ENCODE results near the gene UBE2O.

Gene UBE2O

DNA sequence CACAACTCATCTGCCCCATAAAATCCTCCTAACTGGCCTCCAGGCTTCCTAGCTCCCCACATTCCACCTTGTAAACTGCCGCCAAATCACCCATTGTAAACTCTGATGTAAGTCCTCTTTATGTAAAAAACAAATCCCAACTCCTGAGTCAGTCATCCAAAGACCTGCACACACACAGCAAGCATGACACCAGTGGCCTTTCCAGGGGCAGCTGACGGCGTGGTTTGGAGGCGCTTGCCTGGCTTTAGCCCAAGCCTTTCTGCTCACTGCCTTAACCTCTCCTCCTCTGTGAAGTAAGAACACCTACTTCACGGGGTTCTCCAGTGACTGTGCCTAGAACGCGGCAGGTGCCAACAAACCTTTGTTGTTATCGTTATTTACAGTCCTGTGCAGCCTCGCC is 14.0 kb downstream of the UBE2O start:
- H3K27ac ChIP-seq = no peak overlapping the region
- TF ChIP-seq, protein P1, sequence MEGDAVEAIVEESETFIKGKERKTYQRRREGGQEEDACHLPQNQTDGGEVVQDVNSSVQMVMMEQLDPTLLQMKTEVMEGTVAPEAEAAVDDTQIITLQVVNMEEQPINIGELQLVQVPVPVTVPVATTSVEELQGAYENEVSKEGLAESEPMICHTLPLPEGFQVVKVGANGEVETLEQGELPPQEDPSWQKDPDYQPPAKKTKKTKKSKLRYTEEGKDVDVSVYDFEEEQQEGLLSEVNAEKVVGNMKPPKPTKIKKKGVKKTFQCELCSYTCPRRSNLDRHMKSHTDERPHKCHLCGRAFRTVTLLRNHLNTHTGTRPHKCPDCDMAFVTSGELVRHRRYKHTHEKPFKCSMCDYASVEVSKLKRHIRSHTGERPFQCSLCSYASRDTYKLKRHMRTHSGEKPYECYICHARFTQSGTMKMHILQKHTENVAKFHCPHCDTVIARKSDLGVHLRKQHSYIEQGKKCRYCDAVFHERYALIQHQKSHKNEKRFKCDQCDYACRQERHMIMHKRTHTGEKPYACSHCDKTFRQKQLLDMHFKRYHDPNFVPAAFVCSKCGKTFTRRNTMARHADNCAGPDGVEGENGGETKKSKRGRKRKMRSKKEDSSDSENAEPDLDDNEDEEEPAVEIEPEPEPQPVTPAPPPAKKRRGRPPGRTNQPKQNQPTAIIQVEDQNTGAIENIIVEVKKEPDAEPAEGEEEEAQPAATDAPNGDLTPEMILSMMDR (IDR thresholded peaks at IDR 0.05) = no peak
- DNase-seq (ENCODE audit: low spot score) = no peak
- H3K4me3 ChIP-seq = no peak overlapping the region

DNA sequence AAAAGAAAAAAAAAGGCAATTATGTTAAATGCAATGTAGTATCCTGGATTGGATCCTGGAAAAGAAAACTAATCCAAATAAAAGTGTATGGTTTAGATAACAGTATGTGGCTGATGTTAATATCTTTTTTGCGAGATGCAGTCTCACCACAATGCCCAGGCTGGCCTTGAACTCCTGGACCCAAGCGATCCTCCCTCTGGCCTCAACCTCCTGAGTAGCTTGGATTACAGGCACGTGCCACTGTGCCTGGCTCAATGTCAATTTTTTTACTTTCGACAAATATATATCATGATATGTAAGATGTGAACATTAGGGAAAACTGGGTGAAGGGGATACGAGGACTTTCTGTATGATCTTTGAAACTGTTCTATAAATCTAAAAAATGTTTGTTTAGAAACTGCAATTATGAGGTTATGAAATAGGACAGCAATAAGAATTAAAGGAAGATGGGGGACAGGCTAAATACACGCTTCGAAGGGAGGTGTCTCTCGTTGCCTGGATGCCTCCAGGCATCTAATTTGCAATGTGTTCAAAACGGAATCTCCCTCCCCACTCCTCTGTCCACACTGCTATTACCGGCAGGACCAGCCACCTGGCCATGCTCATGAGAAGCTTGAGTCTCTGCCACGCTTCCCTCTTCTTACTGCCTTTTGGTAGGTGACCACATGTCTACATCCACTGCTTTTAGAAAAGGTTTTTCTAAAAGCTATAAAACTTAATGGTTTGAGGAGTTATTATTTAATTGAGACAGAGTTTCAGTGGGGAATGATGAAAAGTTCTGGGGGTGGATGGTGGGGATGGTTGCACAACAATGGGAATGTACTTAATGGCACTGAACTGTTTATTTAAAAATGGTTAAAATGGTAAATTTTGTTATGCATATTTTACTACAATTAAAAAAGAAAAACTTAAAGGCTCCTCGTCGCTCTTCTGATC is 15.2 kb downstream of the UBE2O start:
- TF ChIP-seq, protein P1 (IDR thresholded peaks at IDR 0.05) = no peak
- Histone ChIP-seq H3K27ac (no peak overlapping the region), H3K4me3 (no peak overlapping the region)
- DNase-seq (ENCODE audit: low spot score) = no peak

DNA sequence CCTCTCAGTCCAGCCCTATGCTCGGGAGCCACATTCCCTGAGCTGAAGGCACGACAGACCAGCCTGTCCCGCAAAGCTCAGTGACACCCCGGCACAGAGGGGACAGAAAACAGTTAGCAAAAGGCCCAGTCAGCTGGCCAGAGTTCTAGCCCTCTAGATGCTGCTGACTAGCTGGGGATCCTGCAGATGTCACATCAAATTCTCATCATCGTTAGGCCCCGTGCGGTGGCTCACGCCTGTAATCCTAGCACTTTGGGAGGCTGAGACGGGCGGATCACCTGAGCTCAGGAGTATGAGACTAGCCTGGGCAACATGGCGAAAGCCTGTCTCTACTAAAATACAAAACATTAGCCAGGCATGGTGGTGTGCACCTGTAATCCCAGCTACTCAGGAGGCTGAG is 17.2 kb downstream of the UBE2O start:
- Histone ChIP-seq H3K27ac (no peak overlapping the region), H3K4me3 (no peak overlapping the region)
- no peak for DNase-seq (ENCODE audit: low spot score)
- TF ChIP-seq, protein P1 (IDR thresholded peaks at IDR 0.05) = no peak

DNA sequence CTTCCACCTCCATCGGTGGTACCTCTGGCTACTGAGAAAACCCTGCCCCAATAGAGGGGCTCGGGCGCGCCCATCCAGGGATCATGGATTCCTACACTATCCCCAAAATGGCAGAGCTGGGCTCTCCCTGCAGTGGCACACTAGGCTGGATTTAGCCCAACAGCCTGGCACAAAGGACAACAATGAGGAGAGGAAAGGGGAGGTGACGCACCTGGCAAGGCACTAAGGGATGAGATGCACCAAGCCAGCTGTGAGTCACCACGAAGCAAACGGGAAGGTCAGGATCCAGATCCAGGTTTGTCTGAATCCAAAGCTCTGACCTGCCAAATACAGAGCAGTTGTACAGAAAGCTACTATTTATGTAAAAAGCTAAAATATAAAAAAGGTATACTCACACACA is 18.1 kb downstream of the UBE2O start:
- H3K4me3 ChIP-seq = no peak overlapping the region
- no peak for DNase-seq (ENCODE audit: low spot score)
- TF ChIP-seq, protein P1 (IDR thresholded peaks at IDR 0.05) = no peak
- H3K27ac ChIP-seq = no peak overlapping the region

DNA sequence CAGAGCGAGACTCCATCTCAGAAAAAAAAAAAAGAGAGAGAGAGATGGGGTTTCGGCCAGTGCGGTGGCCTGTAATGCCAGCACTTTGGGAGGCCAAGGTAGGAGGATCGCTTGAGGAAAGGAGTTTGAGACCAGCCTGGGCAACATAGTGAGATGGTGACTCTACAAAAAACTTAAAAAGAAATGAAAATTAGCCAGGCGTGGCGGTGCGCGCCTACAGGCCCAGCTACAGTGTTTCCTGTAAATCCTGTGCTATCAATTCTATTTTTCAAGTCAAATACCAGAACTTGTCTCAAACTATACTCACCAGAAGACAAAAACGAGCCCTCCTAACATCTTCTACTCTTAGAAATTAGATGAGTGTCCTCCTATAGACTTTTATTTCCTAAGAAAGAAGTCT is 19.3 kb downstream of the UBE2O start:
- DNase-seq (ENCODE audit: low spot score) = no peak
- TF ChIP-seq, protein P1 (IDR thresholded peaks at IDR 0.05) = no peak
- H3K4me3 ChIP-seq = no peak overlapping the region
- no peak overlapping the region for H3K27ac ChIP-seq

DNA sequence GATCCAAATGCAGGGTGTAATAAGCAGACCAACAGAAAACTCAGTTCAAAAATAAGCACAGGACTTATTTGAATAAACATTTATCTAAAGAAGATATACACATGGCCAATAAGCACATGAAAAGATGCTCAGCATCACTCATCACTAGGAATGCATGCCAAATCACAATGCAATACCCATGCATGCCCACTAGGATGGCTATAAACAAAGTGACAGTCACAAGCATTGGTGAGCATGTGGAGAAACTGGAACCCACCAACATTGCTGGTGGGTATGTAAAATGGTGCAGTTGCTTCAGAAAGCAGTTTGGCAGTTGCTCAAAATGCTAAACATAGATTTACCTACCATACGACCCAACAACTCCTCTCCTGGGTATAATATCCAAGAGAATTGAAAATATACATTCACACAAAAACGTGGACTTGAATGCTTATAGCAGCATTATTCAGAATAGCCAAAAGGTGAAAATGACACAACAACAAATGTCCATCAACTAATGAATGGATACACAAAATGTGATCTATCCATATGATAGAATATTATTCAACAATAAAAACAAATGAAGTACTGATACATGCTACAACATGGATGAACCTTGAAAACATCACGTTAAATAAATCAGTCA is 20.1 kb downstream of the UBE2O start:
- no peak overlapping the region for H3K4me3 ChIP-seq
- no peak for DNase-seq (ENCODE audit: low spot score)
- H3K27ac ChIP-seq = no peak overlapping the region
- TF ChIP-seq, protein P1 (IDR thresholded peaks at IDR 0.05) = no peak

DNA sequence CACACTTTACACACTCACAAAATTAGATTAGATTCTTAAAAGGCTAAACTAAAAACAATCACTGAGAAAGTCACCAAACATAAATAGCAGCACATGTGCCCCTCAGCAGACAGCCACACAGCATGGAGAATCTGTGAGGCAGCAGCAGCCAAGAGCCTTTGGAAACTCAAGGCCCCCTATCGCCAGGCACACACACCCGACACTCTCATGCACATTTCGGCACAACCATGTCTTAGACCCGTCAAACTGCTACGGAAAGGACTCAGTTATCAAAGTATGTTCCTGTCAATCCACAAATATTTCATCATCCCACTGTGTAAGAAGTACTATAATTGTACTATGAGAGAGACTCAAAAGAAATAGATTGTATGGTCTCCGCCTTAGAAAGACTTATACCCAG is 20.9 kb downstream of the UBE2O start:
- TF ChIP-seq, protein P1 (IDR thresholded peaks at IDR 0.05) = no peak
- no peak overlapping the region for H3K27ac ChIP-seq
- no peak overlapping the region for H3K4me3 ChIP-seq
- no peak for DNase-seq (ENCODE audit: low spot score)
